ENCODE measurements around the gene ZMYND10. TPM values are rescaled to one million over a fixed set of nuclear protein-coding genes. Genes with fewer than 3 reads are reported as not detected.

The ZMYND10 gene
- total RNA-seq: 0.38 and 0.51 TPM in 2 replicates
- 0.25 and 0.33 TPM in 2 replicates for polyA plus RNA-seq
- 0.18 and 0.25 TPM in 2 replicates for polyA plus RNA-seq (2011; cell fraction: cytosol; rRNA removed)
- polyA plus RNA-seq (2011; cell fraction: nucleus; rRNA removed): 0.49 and 0.75 TPM in 2 replicates
- 0.12 TPM in 1 of 2 replicates, not detected in the other for polyA plus RNA-seq (2012)
- not detected in 2 replicates for polyA minus RNA-seq
- not detected for polyA minus RNA-seq (2011; cell fraction: cytosol; rRNA and poly(A)+ RNA removed)
- polyA minus RNA-seq (2011; cell fraction: nucleus; rRNA and poly(A)+ RNA removed): 0.19 and 0.48 TPM in 2 replicates
- not detected for Bru-seq, nascent RNA
- BruChase-seq, experiment 1, labeled RNA remaining after a 6-hour chase: percentile 31 among the genes with signal in this experiment
- percentile 23 among the genes with signal in this experiment for BruChase-seq, experiment 2, labeled RNA remaining after a 2-hour chase
- long read RNA-seq: 0 reads

DNA sequence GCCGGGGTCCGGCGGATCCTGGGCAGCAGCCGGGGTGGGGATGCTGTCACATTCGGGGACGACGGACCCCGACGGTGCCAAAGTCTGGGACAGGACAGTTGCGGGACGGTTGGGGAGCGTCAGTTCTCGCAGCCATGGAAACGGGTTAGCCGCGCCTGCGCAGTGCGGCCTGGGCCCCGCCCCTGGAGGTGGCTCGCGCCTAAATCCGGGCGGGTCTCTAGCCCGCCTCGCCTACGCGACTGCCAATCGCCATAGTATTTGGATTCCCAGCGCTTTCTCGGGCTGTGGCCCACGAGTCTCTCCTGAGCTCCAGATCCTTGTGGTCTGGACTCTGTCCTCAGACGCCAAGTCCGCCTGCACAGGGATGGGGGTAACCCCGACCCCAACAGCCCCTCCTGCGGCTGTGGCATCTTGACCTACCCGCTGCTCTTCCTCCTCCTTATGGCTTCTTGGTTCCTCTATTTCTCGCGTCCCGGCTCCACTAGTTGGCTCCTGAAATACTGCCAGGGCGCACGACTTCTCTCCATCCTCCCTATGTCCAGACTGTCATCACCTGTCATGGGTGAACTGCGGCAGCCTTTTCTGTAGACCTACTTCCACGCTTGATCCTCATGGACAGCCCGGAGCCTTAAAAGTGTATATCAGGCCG is at the start of gene ZMYND10:
Gene ZMYND10, minus strand, starts transcription at position 147 of the 649 bp plus-strand sequence. CDS start 153 bp downstream, outside the sequence.
- peak within 1 kb of the TSS; percentile 85 for H2AFZ ChIP-seq (ENCODE audit: low read depth, low read length)
- dilution Hi-C loops (cut with MboI; ENCODE audit: extremely low pct_ligation_motif_present, low sequenced_read_pairs): no loop called here
- H3K4me2 ChIP-seq (ENCODE audit: insufficient read depth, low read length): peak within 1 kb of the TSS; percentile 50
- no peaks in the 10 kb centered on the region for H3K9me3 ChIP-seq (replicated peaks; ENCODE audit: control insufficient read depth, insufficient read depth, low read length)
- DNase-seq (ENCODE audit: low read depth, low spot score): no peak
- H3K27ac ChIP-seq (ENCODE audit: insufficient read depth, low read depth, low read length): no peak within 1 kb of the TSS
- TF ChIP-seq, protein P1, sequence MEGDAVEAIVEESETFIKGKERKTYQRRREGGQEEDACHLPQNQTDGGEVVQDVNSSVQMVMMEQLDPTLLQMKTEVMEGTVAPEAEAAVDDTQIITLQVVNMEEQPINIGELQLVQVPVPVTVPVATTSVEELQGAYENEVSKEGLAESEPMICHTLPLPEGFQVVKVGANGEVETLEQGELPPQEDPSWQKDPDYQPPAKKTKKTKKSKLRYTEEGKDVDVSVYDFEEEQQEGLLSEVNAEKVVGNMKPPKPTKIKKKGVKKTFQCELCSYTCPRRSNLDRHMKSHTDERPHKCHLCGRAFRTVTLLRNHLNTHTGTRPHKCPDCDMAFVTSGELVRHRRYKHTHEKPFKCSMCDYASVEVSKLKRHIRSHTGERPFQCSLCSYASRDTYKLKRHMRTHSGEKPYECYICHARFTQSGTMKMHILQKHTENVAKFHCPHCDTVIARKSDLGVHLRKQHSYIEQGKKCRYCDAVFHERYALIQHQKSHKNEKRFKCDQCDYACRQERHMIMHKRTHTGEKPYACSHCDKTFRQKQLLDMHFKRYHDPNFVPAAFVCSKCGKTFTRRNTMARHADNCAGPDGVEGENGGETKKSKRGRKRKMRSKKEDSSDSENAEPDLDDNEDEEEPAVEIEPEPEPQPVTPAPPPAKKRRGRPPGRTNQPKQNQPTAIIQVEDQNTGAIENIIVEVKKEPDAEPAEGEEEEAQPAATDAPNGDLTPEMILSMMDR (IDR thresholded peaks at IDR 0.05; ENCODE audit: extremely low read depth in 1 of 2, insufficient read depth in 1 of 2, low read depth in 1 of 2, low read length in 2 of 2): no peak
- TF ChIP-seq POLR2A (IDR thresholded peaks at IDR 0.05; ENCODE audit: low read depth, low read length) (no peak), GATA2 (IDR thresholded peaks at IDR 0.05; ENCODE audit: insufficient read depth, insufficient read length, low read depth, low read length) (no peak), EZH2 (IDR thresholded peaks at IDR 0.05; ENCODE audit: borderline replicate concordance, low read depth, low read length, severe bottlenecking) (no peak)
- H3K4me3 ChIP-seq (replicated peaks in 1 of 3; ENCODE audit: insufficient read depth in 1 of 3, low read depth in 1 of 3, low read length in 3 of 3): peak within 1 kb of the TSS in 2 of 3 experiments; percentile 16 to 29
- CTCF ChIA-PET: interaction anchor here (1.3 to 7.7 kb wide), 2 partner anchors 12 to 195 kb away, joined by 4 to 165 read pairs; no protein-coding TSS in a partner anchor
- H3K27me3 ChIP-seq (ENCODE audit: control insufficient read depth in 2 of 2, insufficient read depth in 2 of 2, low read length in 2 of 2): no peaks in the 10 kb centered on the region
- no peaks in the 10 kb centered on the region for H3K79me2 ChIP-seq (ENCODE audit: control insufficient read depth, insufficient read depth, low read length)
- peak; percentile 77 for FAIRE-seq
- no peaks in the 10 kb centered on the region for H3K9me1 ChIP-seq (replicated peaks; ENCODE audit: control insufficient read depth, extremely low read depth, insufficient read depth, low read length)
- peaks cover 15% of the 10 kb centered on the region for H3K4me1 ChIP-seq (ENCODE audit: control insufficient read depth, extremely low read depth, insufficient read depth, low read length)
- peaks cover 0 to 4% of the 10 kb centered on the region in 2 experiments for H3K36me3 ChIP-seq (ENCODE audit: control insufficient read depth in 2 of 2, extremely low read depth in 1 of 2, insufficient read depth in 2 of 2, low read length in 2 of 2)
- no peaks in the 10 kb centered on the region for H4K20me1 ChIP-seq (replicated peaks; ENCODE audit: control insufficient read depth, extremely low read depth, insufficient read depth, low read length)
- BruUV-seq (replicated peaks): no TSS peak
- intact Hi-C loops (cut with micrococcal nuclease): loop anchor here (5.0 kb wide), 1 partner anchor 92 kb away; no protein-coding TSS in a partner anchor
- no peak within 1 kb of the TSS for H3K9ac ChIP-seq (replicated peaks; ENCODE audit: extremely low read depth, insufficient read depth, low read length)
- POLR2A ChIA-PET: no interaction called here

Data from endothelial cell of umbilical vein (primary cell).